ENCODE data around the gene AHNAK2. TPM values are rescaled to one million over a fixed set of nuclear protein-coding genes. Genes with fewer than 3 reads are reported as not detected.

AHNAK2 gene
- total and polyA plus RNA-seq, 9 of the 15 experiments (the other 6 are each of a cell fraction or from before 2014, with no cell fraction given), result 0.04 to 0.09 (median 0.04) TPM; not detected in 6

- 21% methylated on average over 7 of the region's 9 CpGs for WGBS (ENCODE audit: insufficient coverage, low coverage, missing lambda C conversion rate)
- H3K4me2 ChIP-seq (ENCODE audit: insufficient read depth, low read length), result no peak overlapping the region
- ATAC-seq (no peak), DNase-seq (ENCODE audit: extremely low read depth in 1 of 4, low spot score in 3 of 4) (no peak), FAIRE-seq (no peak)
- in situ Hi-C loops (cut with MboI) (no loop called here), intact Hi-C loops (cut with micrococcal nuclease) (no loop called here)
- H3K79me2 ChIP-seq (ENCODE audit: control insufficient read depth, insufficient read depth, low read length), result no peaks in the 10 kb centered on the region
- no peak overlapping the region for H3K4me3 ChIP-seq
- BruUV-seq (replicated peaks), result no TSS peak
- TF ChIP-seq, protein P1, sequence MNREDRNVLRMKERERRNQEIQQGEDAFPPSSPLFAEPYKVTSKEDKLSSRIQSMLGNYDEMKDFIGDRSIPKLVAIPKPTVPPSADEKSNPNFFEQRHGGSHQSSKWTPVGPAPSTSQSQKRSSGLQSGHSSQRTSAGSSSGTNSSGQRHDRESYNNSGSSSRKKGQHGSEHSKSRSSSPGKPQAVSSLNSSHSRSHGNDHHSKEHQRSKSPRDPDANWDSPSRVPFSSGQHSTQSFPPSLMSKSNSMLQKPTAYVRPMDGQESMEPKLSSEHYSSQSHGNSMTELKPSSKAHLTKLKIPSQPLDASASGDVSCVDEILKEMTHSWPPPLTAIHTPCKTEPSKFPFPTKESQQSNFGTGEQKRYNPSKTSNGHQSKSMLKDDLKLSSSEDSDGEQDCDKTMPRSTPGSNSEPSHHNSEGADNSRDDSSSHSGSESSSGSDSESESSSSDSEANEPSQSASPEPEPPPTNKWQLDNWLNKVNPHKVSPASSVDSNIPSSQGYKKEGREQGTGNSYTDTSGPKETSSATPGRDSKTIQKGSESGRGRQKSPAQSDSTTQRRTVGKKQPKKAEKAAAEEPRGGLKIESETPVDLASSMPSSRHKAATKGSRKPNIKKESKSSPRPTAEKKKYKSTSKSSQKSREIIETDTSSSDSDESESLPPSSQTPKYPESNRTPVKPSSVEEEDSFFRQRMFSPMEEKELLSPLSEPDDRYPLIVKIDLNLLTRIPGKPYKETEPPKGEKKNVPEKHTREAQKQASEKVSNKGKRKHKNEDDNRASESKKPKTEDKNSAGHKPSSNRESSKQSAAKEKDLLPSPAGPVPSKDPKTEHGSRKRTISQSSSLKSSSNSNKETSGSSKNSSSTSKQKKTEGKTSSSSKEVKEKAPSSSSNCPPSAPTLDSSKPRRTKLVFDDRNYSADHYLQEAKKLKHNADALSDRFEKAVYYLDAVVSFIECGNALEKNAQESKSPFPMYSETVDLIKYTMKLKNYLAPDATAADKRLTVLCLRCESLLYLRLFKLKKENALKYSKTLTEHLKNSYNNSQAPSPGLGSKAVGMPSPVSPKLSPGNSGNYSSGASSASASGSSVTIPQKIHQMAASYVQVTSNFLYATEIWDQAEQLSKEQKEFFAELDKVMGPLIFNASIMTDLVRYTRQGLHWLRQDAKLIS (CRISPR knock-in tag; IDR thresholded peaks at IDR 0.05), result no peak
- TF ChIP-seq, protein P2, sequence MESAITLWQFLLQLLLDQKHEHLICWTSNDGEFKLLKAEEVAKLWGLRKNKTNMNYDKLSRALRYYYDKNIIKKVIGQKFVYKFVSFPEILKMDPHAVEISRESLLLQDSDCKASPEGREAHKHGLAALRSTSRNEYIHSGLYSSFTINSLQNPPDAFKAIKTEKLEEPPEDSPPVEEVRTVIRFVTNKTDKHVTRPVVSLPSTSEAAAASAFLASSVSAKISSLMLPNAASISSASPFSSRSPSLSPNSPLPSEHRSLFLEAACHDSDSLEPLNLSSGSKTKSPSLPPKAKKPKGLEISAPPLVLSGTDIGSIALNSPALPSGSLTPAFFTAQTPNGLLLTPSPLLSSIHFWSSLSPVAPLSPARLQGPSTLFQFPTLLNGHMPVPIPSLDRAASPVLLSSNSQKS (CRISPR knock-in tag; IDR thresholded peaks at IDR 0.05), result no peak
- peaks cover 0 to 16% of the 10 kb centered on the region in 2 experiments; a peak in 3 of 5 replicates for H3K27me3 ChIP-seq (ENCODE audit: control insufficient read depth in 2 of 2, insufficient read depth in 2 of 2, low read length in 2 of 2)
- no peak overlapping the region for H2AFZ ChIP-seq (ENCODE audit: low read depth, low read length)
- H3K4me1 ChIP-seq (replicated peaks in 1 of 2; ENCODE audit: control insufficient read depth in 2 of 2, insufficient read depth in 2 of 2, low read length in 2 of 2), result peaks cover 0 to 48% of the 10 kb centered on the region in 2 experiments; a peak in 2 of 5 replicates
- H3K27ac ChIP-seq (ENCODE audit: extremely low read depth, low read depth, low read length), result no peak overlapping the region
- H3K9ac ChIP-seq (ENCODE audit: insufficient read depth in 1 of 2, low read depth in 2 of 2, low read length in 2 of 2), result no peak overlapping the region
- POLR2A ChIA-PET, result no interaction called here
- H4K20me1 ChIP-seq (replicated peaks; ENCODE audit: control insufficient read depth, insufficient read depth, low read length), result no peaks in the 10 kb centered on the region
- H3K9me1 ChIP-seq (ENCODE audit: control insufficient read depth, insufficient read depth, low read length), result no peaks in the 10 kb centered on the region
- H3K36me3 ChIP-seq (ENCODE audit: control insufficient read depth, insufficient read depth, low read length), result no peaks in the 10 kb centered on the region
- CTCF ChIA-PET (ENCODE audit: low intra/inter-chr PET ratio), result no interaction called here
- H3K9me3 ChIP-seq (replicated peaks; ENCODE audit: control insufficient read depth, insufficient read depth, low read depth, low read length), result no peaks in the 10 kb centered on the region
These were observed 46.8 kb downstream of the AHNAK2 start for GRCh38 chr14:104931304-104931770.

Measured in K562 (cell line).